HEK293 (cell line): ENCODE data around the gene KLHL12.

Source experiments
- BCL11A ChIP-seq: fragments of 450-650 bp; formaldehyde crosslinking; IDR thresholded peaks from 2 replicates; pipeline ENCODE4 v1.5.1; 2016; ENCODE audit warnings: low read depth, missing biosample characterization, missing genetic modification characterization
- ELK4 ChIP-seq: IDR thresholded peaks from 2 replicates; pipeline ENCODE4 v1.6.1; 2011; ENCODE audit warnings: mild to moderate bottlenecking, low read depth, low read length, borderline replicate concordance
- GLI2 ChIP-seq: fragments of 450-650 bp; formaldehyde crosslinking; IDR thresholded peaks from 2 replicates; pipeline ENCODE4; 2017; ENCODE audit warnings: missing biosample characterization, missing genetic modification characterization, low read depth, borderline replicate concordance
- GLI4 ChIP-seq: fragments of 450-650 bp; formaldehyde crosslinking; IDR thresholded peaks from 2 replicates; pipeline ENCODE4 v1.5.1; 2016; ENCODE audit warnings: missing biosample characterization, missing genetic modification characterization
- GLIS2 ChIP-seq: fragments of 450-650 bp; formaldehyde crosslinking; IDR thresholded peaks from 2 replicates; pipeline ENCODE4 v1.5.1; 2016; ENCODE audit warnings: missing biosample characterization, missing genetic modification characterization
- HOXD13 ChIP-seq: sonication (generic); formaldehyde crosslinking; IDR thresholded peaks from 2 replicates; pipeline ENCODE4 v1.8.0; 2022; ENCODE audit warnings: missing genetic modification reagents, borderline replicate concordance
- KLF1 ChIP-seq: fragments of 450-650 bp; formaldehyde crosslinking; IDR thresholded peaks from 2 replicates; pipeline ENCODE4 v1.5.1; 2016; ENCODE audit warnings: missing biosample characterization, missing genetic modification characterization
- KLF8 ChIP-seq: fragments of 450-650 bp; formaldehyde crosslinking; IDR thresholded peaks from 2 replicates; pipeline ENCODE4 v1.5.1; 2016; ENCODE audit warnings: missing biosample characterization, missing genetic modification characterization
- ZBTB20 ChIP-seq: fragments of 450-650 bp; formaldehyde crosslinking; IDR thresholded peaks from 2 replicates; pipeline ENCODE4 v1.5.1; 2016; ENCODE audit warnings: missing biosample characterization, missing genetic modification characterization
- ZBTB49 ChIP-seq: fragments of 450-650 bp; formaldehyde crosslinking; IDR thresholded peaks from 2 replicates; pipeline ENCODE4 v1.5.1; 2016; ENCODE audit warnings: missing biosample characterization, missing genetic modification characterization, low read depth
- ZBTB6 ChIP-seq: fragments of 450-650 bp; formaldehyde crosslinking; IDR thresholded peaks from 2 replicates; pipeline ENCODE4 v1.5.1; 2017; ENCODE audit warnings: missing biosample characterization, missing genetic modification characterization
- ZFHX2 ChIP-seq: fragments of 450-650 bp; formaldehyde crosslinking; conservative IDR thresholded peaks from 2 replicates; pipeline ENCODE4 v1.5.1; 2016; ENCODE audit warnings: missing biosample characterization, missing genetic modification characterization
- ZNF112 ChIP-seq: fragments of 450-650 bp; formaldehyde crosslinking; IDR thresholded peaks from 2 replicates; pipeline ENCODE4 v1.5.0; 2017; ENCODE audit warnings: missing biosample characterization, missing genetic modification characterization
- ZNF155 ChIP-seq: fragments of 450-650 bp; formaldehyde crosslinking; IDR thresholded peaks from 2 replicates; pipeline ENCODE4 v1.5.1; 2016; ENCODE audit warnings: missing biosample characterization, missing genetic modification characterization
- ZNF169 ChIP-seq: fragments of 450-650 bp; formaldehyde crosslinking; IDR thresholded peaks from 2 replicates; pipeline ENCODE4 v1.5.1; 2016; ENCODE audit warnings: missing biosample characterization, missing genetic modification characterization
- ZNF184 ChIP-seq: fragments of 450-650 bp; IDR thresholded peaks from 2 replicates; pipeline ENCODE4 v1.5.1; 2018; ENCODE audit warnings: missing biosample characterization, mild to moderate bottlenecking, missing genetic modification characterization
- ZNF214 ChIP-seq: fragments of 450-650 bp; formaldehyde crosslinking; IDR thresholded peaks from 2 replicates; pipeline ENCODE4 v1.5.1; 2017; ENCODE audit warnings: missing biosample characterization, mild to moderate bottlenecking, missing genetic modification characterization, borderline replicate concordance
- ZNF266 ChIP-seq: fragments of 450-650 bp; formaldehyde crosslinking; IDR thresholded peaks from 2 replicates; pipeline ENCODE4 v1.5.1; 2016; ENCODE audit warnings: missing biosample characterization, missing genetic modification characterization, low read depth
- ZNF280D ChIP-seq: fragments of 450-650 bp; formaldehyde crosslinking; IDR thresholded peaks from 2 replicates; pipeline ENCODE4 v1.5.1; 2016; ENCODE audit warnings: missing biosample characterization, missing genetic modification characterization
- ZNF302 ChIP-seq: fragments of 450-650 bp; formaldehyde crosslinking; IDR thresholded peaks from 2 replicates; pipeline ENCODE4 v1.5.1; 2016; ENCODE audit warnings: missing biosample characterization, missing genetic modification characterization, low read depth
- ZNF354C ChIP-seq: fragments of 450-650 bp; formaldehyde crosslinking; IDR thresholded peaks from 2 replicates; pipeline ENCODE4 v1.5.1; 2016; ENCODE audit warnings: missing biosample characterization, missing genetic modification characterization, low read depth, borderline replicate concordance
- ZNF404 ChIP-seq: fragments of 450-650 bp; formaldehyde crosslinking; IDR thresholded peaks from 2 replicates; pipeline ENCODE4 v1.5.1; 2017; ENCODE audit warnings: missing biosample characterization, missing genetic modification characterization
- ZNF501 ChIP-seq: fragments of 450-650 bp; formaldehyde crosslinking; IDR thresholded peaks from 2 replicates; pipeline ENCODE4 v1.5.1; 2016; ENCODE audit warnings: missing biosample characterization, missing genetic modification characterization
- ZNF521 ChIP-seq: fragments of 450-650 bp; formaldehyde crosslinking; IDR thresholded peaks from 2 replicates; pipeline ENCODE4 v1.5.1; 2017; ENCODE audit warnings: missing biosample characterization, mild to moderate bottlenecking, missing genetic modification characterization
- ZNF585B ChIP-seq: fragments of 450-650 bp; formaldehyde crosslinking; IDR thresholded peaks from 2 replicates; pipeline ENCODE4 v1.5.1; 2016; ENCODE audit warnings: missing biosample characterization, missing genetic modification characterization
- ZNF596 ChIP-seq: fragments of 450-650 bp; IDR thresholded peaks from 2 replicates; pipeline ENCODE4 v1.5.0; 2018; ENCODE audit warnings: missing biosample characterization, mild to moderate bottlenecking, missing genetic modification characterization, moderate library complexity
- ZNF747 ChIP-seq: fragments of 450-650 bp; formaldehyde crosslinking; IDR thresholded peaks from 2 replicates; pipeline ENCODE4 v1.5.1; 2016; ENCODE audit warnings: missing biosample characterization, missing genetic modification characterization
- ZNF792 ChIP-seq: fragments of 450-650 bp; formaldehyde crosslinking; IDR thresholded peaks from 2 replicates; pipeline ENCODE4 v1.5.1; 2016; ENCODE audit warnings: missing biosample characterization, missing genetic modification characterization
- ZSCAN30 ChIP-seq: fragments of 450-650 bp; IDR thresholded peaks from 2 replicates; pipeline ENCODE4 v1.5.1; 2018; ENCODE audit warnings: missing biosample characterization, mild to moderate bottlenecking, missing genetic modification characterization, moderate library complexity
- ZSCAN4 ChIP-seq: fragments of 450-650 bp; formaldehyde crosslinking; IDR thresholded peaks from 2 replicates; pipeline ENCODE4 v1.5.1; 2017; ENCODE audit warnings: missing biosample characterization, missing genetic modification characterization

The KLHL12 gene

GRCh38 chr1:202957733-202958543 lies 30.9 kb upstream of the KLHL12 start, which contains the start of gene ADIPOR1 (continued):
- TF ChIP-seq ZNF501 (tag by site-specific recombination), result peak; percentile 57; the same call in 1 of the 2 replicates
- no peak for TF ChIP-seq ZNF266 (tag by site-specific recombination)
- TF ChIP-seq ZSCAN30 (tag by site-specific recombination), result peak; percentile 90
- no peak for TF ChIP-seq ZNF521
- TF ChIP-seq BCL11A, result no peak
- no peak for TF ChIP-seq ZNF747 (tag by site-specific recombination)
- TF ChIP-seq ZNF302 (tag by site-specific recombination), result no peak
- TF ChIP-seq ZBTB20 (tag by site-specific recombination), result peak; percentile 41; the same call in 1 of the 2 replicates
- TF ChIP-seq ZNF792 (tag by site-specific recombination), result 0 out of 2 replicates have a peak, but pooled peaks have one; percentile 36
- TF ChIP-seq ZNF404, result no peak
- 0 out of 2 replicates have a peak, but pooled peaks have one; percentile 15 for TF ChIP-seq ZNF585B
- peak; percentile 58 for TF ChIP-seq KLF1 (tag by site-specific recombination)
- TF ChIP-seq ZSCAN4 (tag by site-specific recombination), result no peak
- TF ChIP-seq ZNF280D, result no peak
- TF ChIP-seq ZNF112 (tag by site-specific recombination), result no peak
- TF ChIP-seq KLF8, result peak; percentile 92
- no peak for TF ChIP-seq ZNF354C (tag by site-specific recombination)
- TF ChIP-seq ZNF596 (tag by site-specific recombination), result peak; percentile 57
- peak; percentile 90 for TF ChIP-seq GLIS2 (tag by site-specific recombination)
- no peak for TF ChIP-seq ZNF155 (tag by site-specific recombination)
- no peak for TF ChIP-seq ZNF169
- TF ChIP-seq ZBTB6 (tag by site-specific recombination), result peak; percentile 63; the same call in 1 of the 2 replicates
- TF ChIP-seq ZNF214, result no peak
- peak; percentile 56; the same call in 1 of the 2 replicates for TF ChIP-seq ZFHX2 (tag by site-specific recombination)
- TF ChIP-seq ELK4, result no peak
- no peak for TF ChIP-seq ZNF184
- no peak for TF ChIP-seq HOXD13 (CRISPR knock-in tag)
- no peak for TF ChIP-seq GLI2 (tag by site-specific recombination)
- no peak for TF ChIP-seq GLI4 (tag by site-specific recombination)
- no peak for TF ChIP-seq ZBTB49
